ENCODE results near the gene VPS18.
A peak's percentile ranks its signal among the peaks of the same experiment; 100 is the strongest.

The VPS18 gene

GRCh38 chr15:40933517-40933902 lies 39.3 kb downstream of the VPS18 start:
- TF ChIP-seq, protein P1, sequence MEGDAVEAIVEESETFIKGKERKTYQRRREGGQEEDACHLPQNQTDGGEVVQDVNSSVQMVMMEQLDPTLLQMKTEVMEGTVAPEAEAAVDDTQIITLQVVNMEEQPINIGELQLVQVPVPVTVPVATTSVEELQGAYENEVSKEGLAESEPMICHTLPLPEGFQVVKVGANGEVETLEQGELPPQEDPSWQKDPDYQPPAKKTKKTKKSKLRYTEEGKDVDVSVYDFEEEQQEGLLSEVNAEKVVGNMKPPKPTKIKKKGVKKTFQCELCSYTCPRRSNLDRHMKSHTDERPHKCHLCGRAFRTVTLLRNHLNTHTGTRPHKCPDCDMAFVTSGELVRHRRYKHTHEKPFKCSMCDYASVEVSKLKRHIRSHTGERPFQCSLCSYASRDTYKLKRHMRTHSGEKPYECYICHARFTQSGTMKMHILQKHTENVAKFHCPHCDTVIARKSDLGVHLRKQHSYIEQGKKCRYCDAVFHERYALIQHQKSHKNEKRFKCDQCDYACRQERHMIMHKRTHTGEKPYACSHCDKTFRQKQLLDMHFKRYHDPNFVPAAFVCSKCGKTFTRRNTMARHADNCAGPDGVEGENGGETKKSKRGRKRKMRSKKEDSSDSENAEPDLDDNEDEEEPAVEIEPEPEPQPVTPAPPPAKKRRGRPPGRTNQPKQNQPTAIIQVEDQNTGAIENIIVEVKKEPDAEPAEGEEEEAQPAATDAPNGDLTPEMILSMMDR (IDR thresholded peaks at IDR 0.05; ENCODE audit: low read depth, low read length): no peak
- in situ Hi-C loops (cut with HindIII; ENCODE audit: low sequenced_read_pairs): no loop called here
- H3K4me3 ChIP-seq (ENCODE audit: low read depth, low read length): no peak overlapping the region
- no peak for DNase-seq (ENCODE audit: low read depth, low spot score)

DNA sequence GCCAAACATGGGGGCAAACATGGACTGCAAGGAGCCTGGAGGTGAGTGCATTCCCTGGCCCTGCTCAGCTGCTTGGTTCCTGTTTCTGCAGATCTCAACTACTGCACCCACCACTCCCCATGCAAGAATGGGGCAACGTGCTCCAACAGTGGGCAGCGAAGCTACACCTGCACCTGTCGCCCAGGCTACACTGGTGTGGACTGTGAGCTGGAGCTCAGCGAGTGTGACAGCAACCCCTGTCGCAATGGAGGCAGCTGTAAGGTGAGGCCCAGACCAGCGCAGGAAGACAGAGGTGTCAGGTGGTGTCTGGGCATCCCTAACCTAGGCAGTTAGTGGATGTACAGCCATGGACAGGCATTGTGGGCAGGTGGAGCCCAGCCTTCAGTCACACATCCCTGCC lies 40.2 kb downstream of the VPS18 start:
- DNase-seq (ENCODE audit: low read depth, low spot score): no peak
- in situ Hi-C loops (cut with HindIII; ENCODE audit: low sequenced_read_pairs): no loop called here
- H3K4me3 ChIP-seq (ENCODE audit: low read depth, low read length): no peak overlapping the region
- TF ChIP-seq, protein P1 (IDR thresholded peaks at IDR 0.05; ENCODE audit: low read depth, low read length): no peak

GRCh38 chr15:40936234-40936708 lies 42.0 kb downstream of the VPS18 start:
- TF ChIP-seq, protein P1 (IDR thresholded peaks at IDR 0.05; ENCODE audit: low read depth, low read length): no peak
- in situ Hi-C loops (cut with HindIII; ENCODE audit: low sequenced_read_pairs): no loop called here
- H3K4me3 ChIP-seq (ENCODE audit: low read depth, low read length): no peak overlapping the region
- no peak for DNase-seq (ENCODE audit: low read depth, low spot score)

DNA sequence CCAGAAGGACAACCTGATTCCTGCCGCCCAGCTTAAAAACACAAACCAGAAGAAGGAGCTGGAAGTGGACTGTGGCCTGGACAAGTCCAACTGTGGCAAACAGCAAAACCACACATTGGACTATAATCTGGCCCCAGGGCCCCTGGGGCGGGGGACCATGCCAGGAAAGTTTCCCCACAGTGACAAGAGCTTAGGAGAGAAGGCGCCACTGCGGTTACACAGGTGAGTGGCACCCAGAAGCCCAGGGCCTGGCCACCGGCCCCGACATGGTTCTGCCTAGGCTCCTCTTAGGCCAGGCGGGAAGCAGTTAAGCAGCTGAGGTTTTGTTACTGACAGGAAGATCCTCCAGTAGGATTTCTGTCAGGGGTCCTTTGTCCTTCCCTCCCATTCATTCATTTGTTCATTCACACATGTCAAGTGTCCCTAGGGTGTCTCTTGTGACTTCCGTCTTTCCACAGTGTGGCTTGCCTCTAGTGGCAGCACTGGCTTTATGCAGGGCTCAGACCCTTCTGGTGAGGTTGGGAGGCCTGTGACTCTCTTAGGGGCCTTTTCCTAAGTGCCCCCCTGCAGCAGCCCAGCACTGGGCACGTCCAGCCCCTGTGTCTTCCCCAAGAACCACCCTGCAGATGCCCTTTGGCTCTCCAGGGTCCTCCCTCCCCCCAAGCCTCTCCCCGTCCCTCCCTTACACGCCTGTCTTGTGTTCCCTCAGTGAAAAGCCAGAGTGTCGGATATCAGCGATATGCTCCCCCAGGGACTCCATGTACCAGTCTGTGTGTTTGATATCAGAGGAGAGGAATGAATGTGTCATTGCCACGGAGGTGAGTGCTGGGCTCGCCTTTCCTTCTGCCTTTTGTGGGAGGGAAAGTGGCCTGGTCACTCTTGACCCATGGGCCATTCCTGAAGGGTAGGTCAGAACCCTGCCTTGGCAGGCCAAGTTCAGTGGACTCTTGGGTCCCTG lies 42.7 kb downstream of the VPS18 start:
- DNase-seq (ENCODE audit: low read depth, low spot score): peak; percentile 52
- TF ChIP-seq, protein P1 (IDR thresholded peaks at IDR 0.05; ENCODE audit: low read depth, low read length): peak; percentile 10
- no peak overlapping the region for H3K4me3 ChIP-seq (ENCODE audit: low read depth, low read length)
- in situ Hi-C loops (cut with HindIII; ENCODE audit: low sequenced_read_pairs): no loop called here

- in situ Hi-C loops (cut with HindIII; ENCODE audit: low sequenced_read_pairs): no loop called here
- no peak overlapping the region for H3K4me3 ChIP-seq (ENCODE audit: low read depth, low read length)
- TF ChIP-seq, protein P1 (IDR thresholded peaks at IDR 0.05; ENCODE audit: low read depth, low read length): peak; percentile 43
- no peak for DNase-seq (ENCODE audit: low read depth, low spot score)
These were observed 43.7 kb downstream of the VPS18 start for GRCh38 chr15:40937762-40938535.

DNA sequence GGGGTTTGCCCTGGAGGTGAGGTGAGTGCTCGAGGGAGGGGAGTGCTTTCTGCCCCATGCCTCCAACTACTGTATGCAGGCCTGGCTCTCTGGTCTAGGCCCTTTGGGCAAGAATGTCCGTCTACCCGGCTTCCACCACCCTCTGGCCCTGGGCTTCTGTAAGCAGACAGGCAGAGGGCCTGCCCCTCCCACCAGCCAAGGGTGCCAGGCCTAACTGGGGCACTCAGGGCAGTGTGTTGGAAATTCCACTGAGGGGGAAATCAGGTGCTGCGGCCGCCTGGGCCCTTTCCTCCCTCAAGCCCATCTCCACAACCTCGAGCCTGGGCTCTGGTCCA lies 44.3 kb downstream of the VPS18 start:
- in situ Hi-C loops (cut with HindIII; ENCODE audit: low sequenced_read_pairs): no loop called here
- TF ChIP-seq, protein P1 (IDR thresholded peaks at IDR 0.05; ENCODE audit: low read depth, low read length): no peak
- no peak for DNase-seq (ENCODE audit: low read depth, low spot score)
- H3K4me3 ChIP-seq (ENCODE audit: low read depth, low read length): no peak overlapping the region
